K562 (cell line): ENCODE measurements around the gene IGFBP4. TPM values are rescaled to one million over a fixed set of nuclear protein-coding genes. Genes with fewer than 3 reads are reported as not detected.

Source experiments
- MTA3 ChIP-seq: fragments of 450-650 bp; formaldehyde crosslinking; IDR thresholded peaks from 2 replicates; pipeline ENCODE4 v1.6.1; 2017; ENCODE audit warnings: mild to moderate bottlenecking, borderline replicate concordance
- POLR2AphosphoS5 ChIP-seq: IDR thresholded peaks from 2 replicates; pipeline ENCODE4 v1.6.1; 2011; ENCODE audit warnings: mild to moderate bottlenecking, low read depth, low read length, moderate library complexity; ENCODE audit not compliant: control insufficient read depth, insufficient read depth
- polyA plus RNA-seq, 8 experiments: library from polyadenylated mRNA; depleted of rRNA in 4 of 8; stranded (reverse) in 5 of 8; unstranded in 3 of 8; fragments of >200 nt; fragmentation: Nextera tagmentation in 2 of 8; fragmentation: Illumina TruSeq in 1 of 8; extraction: Ambion mirVana in 2 of 8; extraction: Trizol in 1 of 8; gene quantifications; 2 replicates each; pipeline versions ENCODE4 v1.2.1 to v1.2.3, GENCODE V29; 2011 to 2014; ENCODE audit warnings: inconsistent platforms in 1 of 8, missing spikeins in 1 of 8
- total RNA-seq, 7 experiments: library from RNA; depleted of rRNA in 6 of 7; stranded (reverse); fragments of >200 nt in 6 of 7; fragmentation: Illumina TruSeq in 2 of 7; extraction: Trizol in 2 of 7; gene quantifications; 2 replicates each; pipeline versions ENCODE4 v1.2.1 to v1.2.3, GENCODE V29; 2011 to 2021; ENCODE audit warnings: low replicate concordance in 1 of 7
- TF ChIP-seq, protein P1 (sequence below): fragments of 200-600 bp; sonication (generic); IDR thresholded peaks from one replicate; pipeline ENCODE4 v1.6.1; 2012; ENCODE audit warnings: mild to moderate bottlenecking, low read depth, low read length, inconsistent platforms
- TF ChIP-seq, protein P2 (sequence below): fragments of 450-650 bp; IDR thresholded peaks from 2 replicates; pipeline ENCODE4 v1.6.1; 2018; ENCODE audit warnings: mild to moderate bottlenecking, low read depth; ENCODE audit not compliant: partially characterized antibody

Gene IGFBP4
- total and polyA plus RNA-seq, 9 of the 15 experiments (the other 6 are each of a cell fraction or from before 2014, with no cell fraction given): 8.8 to 99.8 (median 18.6) TPM

DNA sequence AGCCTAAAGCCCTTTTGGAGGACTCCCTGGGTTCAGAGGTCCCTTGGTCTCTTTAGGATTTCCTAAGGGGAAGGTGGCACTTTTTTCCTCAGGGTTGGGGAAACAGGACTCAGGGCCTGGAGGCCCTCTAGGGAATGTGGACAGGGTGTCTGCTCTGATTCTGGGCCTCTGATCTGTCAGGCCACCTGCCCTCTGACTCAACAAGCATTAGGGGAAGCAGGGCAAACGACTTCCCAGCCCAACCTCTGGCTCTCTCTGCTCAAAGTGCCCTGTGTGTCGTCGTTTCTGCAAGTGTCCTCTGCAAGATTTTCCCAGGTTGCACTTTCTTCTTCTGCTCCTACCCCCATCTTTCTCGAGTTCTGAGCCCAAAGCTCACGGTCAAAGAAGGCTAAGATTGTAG, 6.6 kb upstream of the IGFBP4 start (continued):
- TF ChIP-seq, protein P1, sequence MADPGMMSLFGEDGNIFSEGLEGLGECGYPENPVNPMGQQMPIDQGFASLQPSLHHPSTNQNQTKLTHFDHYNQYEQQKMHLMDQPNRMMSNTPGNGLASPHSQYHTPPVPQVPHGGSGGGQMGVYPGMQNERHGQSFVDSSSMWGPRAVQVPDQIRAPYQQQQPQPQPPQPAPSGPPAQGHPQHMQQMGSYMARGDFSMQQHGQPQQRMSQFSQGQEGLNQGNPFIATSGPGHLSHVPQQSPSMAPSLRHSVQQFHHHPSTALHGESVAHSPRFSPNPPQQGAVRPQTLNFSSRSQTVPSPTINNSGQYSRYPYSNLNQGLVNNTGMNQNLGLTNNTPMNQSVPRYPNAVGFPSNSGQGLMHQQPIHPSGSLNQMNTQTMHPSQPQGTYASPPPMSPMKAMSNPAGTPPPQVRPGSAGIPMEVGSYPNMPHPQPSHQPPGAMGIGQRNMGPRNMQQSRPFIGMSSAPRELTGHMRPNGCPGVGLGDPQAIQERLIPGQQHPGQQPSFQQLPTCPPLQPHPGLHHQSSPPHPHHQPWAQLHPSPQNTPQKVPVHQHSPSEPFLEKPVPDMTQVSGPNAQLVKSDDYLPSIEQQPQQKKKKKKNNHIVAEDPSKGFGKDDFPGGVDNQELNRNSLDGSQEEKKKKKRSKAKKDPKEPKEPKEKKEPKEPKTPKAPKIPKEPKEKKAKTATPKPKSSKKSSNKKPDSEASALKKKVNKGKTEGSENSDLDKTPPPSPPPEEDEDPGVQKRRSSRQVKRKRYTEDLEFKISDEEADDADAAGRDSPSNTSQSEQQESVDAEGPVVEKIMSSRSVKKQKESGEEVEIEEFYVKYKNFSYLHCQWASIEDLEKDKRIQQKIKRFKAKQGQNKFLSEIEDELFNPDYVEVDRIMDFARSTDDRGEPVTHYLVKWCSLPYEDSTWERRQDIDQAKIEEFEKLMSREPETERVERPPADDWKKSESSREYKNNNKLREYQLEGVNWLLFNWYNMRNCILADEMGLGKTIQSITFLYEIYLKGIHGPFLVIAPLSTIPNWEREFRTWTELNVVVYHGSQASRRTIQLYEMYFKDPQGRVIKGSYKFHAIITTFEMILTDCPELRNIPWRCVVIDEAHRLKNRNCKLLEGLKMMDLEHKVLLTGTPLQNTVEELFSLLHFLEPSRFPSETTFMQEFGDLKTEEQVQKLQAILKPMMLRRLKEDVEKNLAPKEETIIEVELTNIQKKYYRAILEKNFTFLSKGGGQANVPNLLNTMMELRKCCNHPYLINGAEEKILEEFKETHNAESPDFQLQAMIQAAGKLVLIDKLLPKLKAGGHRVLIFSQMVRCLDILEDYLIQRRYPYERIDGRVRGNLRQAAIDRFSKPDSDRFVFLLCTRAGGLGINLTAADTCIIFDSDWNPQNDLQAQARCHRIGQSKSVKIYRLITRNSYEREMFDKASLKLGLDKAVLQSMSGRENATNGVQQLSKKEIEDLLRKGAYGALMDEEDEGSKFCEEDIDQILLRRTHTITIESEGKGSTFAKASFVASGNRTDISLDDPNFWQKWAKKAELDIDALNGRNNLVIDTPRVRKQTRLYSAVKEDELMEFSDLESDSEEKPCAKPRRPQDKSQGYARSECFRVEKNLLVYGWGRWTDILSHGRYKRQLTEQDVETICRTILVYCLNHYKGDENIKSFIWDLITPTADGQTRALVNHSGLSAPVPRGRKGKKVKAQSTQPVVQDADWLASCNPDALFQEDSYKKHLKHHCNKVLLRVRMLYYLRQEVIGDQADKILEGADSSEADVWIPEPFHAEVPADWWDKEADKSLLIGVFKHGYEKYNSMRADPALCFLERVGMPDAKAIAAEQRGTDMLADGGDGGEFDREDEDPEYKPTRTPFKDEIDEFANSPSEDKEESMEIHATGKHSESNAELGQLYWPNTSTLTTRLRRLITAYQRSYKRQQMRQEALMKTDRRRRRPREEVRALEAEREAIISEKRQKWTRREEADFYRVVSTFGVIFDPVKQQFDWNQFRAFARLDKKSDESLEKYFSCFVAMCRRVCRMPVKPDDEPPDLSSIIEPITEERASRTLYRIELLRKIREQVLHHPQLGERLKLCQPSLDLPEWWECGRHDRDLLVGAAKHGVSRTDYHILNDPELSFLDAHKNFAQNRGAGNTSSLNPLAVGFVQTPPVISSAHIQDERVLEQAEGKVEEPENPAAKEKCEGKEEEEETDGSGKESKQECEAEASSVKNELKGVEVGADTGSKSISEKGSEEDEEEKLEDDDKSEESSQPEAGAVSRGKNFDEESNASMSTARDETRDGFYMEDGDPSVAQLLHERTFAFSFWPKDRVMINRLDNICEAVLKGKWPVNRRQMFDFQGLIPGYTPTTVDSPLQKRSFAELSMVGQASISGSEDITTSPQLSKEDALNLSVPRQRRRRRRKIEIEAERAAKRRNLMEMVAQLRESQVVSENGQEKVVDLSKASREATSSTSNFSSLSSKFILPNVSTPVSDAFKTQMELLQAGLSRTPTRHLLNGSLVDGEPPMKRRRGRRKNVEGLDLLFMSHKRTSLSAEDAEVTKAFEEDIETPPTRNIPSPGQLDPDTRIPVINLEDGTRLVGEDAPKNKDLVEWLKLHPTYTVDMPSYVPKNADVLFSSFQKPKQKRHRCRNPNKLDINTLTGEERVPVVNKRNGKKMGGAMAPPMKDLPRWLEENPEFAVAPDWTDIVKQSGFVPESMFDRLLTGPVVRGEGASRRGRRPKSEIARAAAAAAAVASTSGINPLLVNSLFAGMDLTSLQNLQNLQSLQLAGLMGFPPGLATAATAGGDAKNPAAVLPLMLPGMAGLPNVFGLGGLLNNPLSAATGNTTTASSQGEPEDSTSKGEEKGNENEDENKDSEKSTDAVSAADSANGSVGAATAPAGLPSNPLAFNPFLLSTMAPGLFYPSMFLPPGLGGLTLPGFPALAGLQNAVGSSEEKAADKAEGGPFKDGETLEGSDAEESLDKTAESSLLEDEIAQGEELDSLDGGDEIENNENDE: no peak
- TF ChIP-seq POLR2AphosphoS5 (no peak), MTA3 (no peak)
- TF ChIP-seq, protein P2, sequence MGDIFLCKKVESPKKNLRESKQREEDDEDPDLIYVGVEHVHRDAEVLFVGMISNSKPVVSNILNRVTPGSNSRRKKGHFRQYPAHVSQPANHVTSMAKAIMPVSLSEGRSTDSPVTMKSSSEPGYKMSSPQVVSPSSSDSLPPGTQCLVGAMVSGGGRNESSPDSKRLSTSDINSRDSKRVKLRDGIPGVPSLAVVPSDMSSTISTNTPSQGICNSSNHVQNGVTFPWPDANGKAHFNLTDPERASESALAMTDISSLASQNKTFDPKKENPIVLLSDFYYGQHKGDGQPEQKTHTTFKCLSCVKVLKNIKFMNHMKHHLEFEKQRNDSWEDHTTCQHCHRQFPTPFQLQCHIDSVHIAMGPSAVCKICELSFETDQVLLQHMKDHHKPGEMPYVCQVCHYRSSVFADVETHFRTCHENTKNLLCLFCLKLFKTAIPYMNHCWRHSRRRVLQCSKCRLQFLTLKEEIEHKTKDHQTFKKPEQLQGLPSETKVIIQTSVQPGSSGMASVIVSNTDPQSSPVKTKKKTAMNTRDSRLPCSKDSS: no peak
